Spleen (tissue), 7 donors: Measurements from ENCODE around the gene CCDC3.

ENCODE experiments used
- CTCF ChIP-seq, 11 experiments: fragments of 200-600 bp in 7 of 11; fragments of 450-650 bp in 4 of 11; sonication (generic) in 4 of 11; IDR thresholded peaks in 8 of 11; conservative IDR thresholded peaks in 3 of 11; 1 replicate in 7 of 11; 2 replicates in 4 of 11; pipeline versions ENCODE4 v1.4.0 to v1.8.0; 2016 to 2021; ENCODE audit warnings: antibody characterized with exemption in 11 of 11, inconsistent platforms in 4 of 11, mild to moderate bottlenecking in 1 of 11
- POLR2A ChIP-seq, 3 donors: fragments of 450-650 bp; IDR thresholded peaks; one replicate each; pipeline ENCODE4 v1.5.1; 2017; ENCODE audit warnings: antibody characterized with exemption in 3 of 3, mild to moderate bottlenecking in 1 of 3
- POLR2AphosphoS5 ChIP-seq, 3 donors: sonication (generic); formaldehyde crosslinking; IDR thresholded peaks; one replicate each; pipeline ENCODE4 v1.5.1; 2017; ENCODE audit warnings: antibody characterized with exemption in 3 of 3
- donor health status: DM: no; HTN: no; CAD: no; lungs with moderate emphysema.
- donor health status: DM: no; HTN: no; CAD: no.
- donor health status: DM: no; HTN: no; CAD: no.

GRCh38 chr10:12915637-12916168 lies 85.8 kb downstream of the CCDC3 start:
- no peak for TF ChIP-seq CTCF (IDR thresholded peaks at IDR 0.05 in 8 of 11, conservative IDR thresholded peaks at IDR 0.05 in 3 of 11)
- no peak for TF ChIP-seq POLR2AphosphoS5 (IDR thresholded peaks at IDR 0.05)
- TF ChIP-seq POLR2A (IDR thresholded peaks at IDR 0.05): no peak
